ENCODE measurements around the gene UAP1L1. TPM values are rescaled to one million over a fixed set of nuclear protein-coding genes. Genes with fewer than 3 reads are reported as not detected.
A peak's percentile ranks its signal among the peaks of the same experiment; 100 is the strongest.

The UAP1L1 gene
- total RNA-seq, 3 donors from 2014 or later = 10.5 to 13.6 (median 12.8) TPM

DNA sequence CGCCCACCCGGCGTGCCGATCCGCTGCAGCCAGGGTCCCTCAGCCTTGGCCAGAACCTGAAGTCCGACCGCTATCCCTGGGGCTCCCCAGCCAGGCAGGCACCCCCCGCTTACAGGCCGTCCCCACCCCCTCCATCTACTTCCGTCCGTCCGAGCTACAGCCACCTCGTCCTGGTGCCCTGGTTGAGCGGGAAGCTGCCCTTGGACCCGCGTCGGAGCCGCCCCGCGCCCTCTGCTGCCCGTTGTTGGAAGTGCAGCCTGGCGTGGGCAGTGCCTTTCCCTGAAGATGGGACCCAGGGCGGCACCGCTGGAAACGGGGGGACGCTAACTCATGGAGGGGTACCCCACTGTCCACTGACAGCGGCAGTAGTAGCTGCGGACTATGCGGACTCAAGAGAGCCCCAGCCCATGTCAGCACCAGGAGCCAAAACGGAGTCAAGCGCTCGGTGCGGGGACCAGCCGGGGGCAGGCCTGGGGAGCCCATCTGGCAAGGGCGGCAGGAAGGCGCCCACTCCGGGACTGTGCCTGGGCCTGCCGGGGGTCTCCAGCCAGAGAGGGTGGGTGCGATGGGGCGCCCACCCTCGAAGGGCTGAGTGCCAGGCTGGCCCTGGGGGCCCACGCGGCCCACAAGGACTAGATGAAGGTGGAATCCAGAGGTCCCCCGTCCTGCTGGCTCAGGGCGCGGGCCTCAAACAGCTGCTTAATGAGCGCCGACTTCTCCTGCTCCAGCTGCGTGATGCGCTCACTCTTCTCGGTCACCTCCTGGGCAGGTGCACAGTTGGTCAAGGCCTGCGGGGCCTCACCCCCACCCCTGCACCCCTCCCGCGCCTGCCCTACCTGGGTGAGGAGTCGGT is 13.1 kb upstream of the UAP1L1 start:
- DNase-seq (peak; percentile 74 to 87 (median 82)), ATAC-seq (peak; percentile 81)
- Histone ChIP-seq H3K4me3 (no peak overlapping the region), H3K36me3 (ENCODE audit: low read depth) (no peaks in the 10 kb centered on the region), H3K9me3 (no peaks in the 10 kb centered on the region), H3K4me1 (ENCODE audit: low read depth) (peaks cover 13% of the 10 kb centered on the region)
- intact Hi-C loops (cut with DNase I, micrococcal nuclease) = no loop called here
- TF ChIP-seq, protein P1, sequence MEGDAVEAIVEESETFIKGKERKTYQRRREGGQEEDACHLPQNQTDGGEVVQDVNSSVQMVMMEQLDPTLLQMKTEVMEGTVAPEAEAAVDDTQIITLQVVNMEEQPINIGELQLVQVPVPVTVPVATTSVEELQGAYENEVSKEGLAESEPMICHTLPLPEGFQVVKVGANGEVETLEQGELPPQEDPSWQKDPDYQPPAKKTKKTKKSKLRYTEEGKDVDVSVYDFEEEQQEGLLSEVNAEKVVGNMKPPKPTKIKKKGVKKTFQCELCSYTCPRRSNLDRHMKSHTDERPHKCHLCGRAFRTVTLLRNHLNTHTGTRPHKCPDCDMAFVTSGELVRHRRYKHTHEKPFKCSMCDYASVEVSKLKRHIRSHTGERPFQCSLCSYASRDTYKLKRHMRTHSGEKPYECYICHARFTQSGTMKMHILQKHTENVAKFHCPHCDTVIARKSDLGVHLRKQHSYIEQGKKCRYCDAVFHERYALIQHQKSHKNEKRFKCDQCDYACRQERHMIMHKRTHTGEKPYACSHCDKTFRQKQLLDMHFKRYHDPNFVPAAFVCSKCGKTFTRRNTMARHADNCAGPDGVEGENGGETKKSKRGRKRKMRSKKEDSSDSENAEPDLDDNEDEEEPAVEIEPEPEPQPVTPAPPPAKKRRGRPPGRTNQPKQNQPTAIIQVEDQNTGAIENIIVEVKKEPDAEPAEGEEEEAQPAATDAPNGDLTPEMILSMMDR (IDR thresholded peaks at IDR 0.05) = peak; percentile 96

DNA sequence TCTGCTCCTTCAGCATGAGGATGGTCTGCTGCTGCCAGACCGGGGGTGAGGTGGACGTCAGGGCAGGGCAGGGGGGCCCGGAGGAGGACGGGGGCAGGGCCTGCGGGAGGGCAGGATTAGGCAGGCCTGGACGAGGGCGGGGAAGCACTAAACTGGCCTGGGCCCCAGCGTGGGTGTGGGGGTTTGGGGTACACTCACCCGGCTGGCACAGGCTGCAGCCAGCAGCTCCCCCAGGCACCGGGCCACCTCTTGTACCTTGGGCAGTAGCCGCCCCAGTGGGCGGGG is 12.5 kb upstream of the UAP1L1 start:
- intact Hi-C loops (cut with DNase I, micrococcal nuclease) = no loop called here
- DNase-seq (no peak), ATAC-seq (no peak)
- peaks cover 19% of the 10 kb centered on the region for H3K4me1 ChIP-seq (ENCODE audit: low read depth)
- H3K4me3 ChIP-seq = no peak overlapping the region
- H3K9me3 ChIP-seq = no peaks in the 10 kb centered on the region
- H3K36me3 ChIP-seq (ENCODE audit: low read depth) = no peaks in the 10 kb centered on the region
- TF ChIP-seq, protein P1 (IDR thresholded peaks at IDR 0.05) = no peak

DNA sequence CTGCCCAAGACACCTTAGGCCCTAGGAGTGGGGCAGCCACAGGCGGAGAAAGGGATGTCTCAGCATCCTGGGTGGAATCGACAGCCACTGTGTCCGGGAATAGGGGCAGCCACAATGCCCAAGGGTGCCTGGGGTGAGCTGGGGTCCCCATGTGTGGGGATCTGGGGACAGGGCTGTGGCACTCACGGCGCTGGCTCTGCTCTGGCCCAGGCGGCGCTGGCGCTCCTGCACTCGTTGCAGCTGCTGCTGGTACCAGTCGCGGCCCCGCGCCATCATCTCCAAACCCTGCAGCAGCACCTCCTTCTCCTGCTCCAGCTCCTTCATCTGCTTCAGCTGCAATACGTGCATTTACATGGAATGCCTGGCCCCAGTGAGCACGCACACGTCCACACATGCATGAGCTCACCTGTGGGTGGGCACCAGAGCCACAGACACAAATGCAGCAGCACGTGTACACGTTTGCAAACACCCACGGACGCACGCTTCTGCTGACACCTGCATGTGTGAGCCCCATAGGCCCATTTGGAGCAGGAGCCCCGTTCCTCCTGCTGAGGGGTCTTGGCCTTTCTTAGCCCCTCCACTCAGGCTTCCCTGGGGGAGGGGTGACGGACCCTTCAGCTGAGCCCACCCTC is 11.9 kb upstream of the UAP1L1 start:
- intact Hi-C loops (cut with DNase I, micrococcal nuclease) = no loop called here
- TF ChIP-seq, protein P1 (IDR thresholded peaks at IDR 0.05) = no peak
- H3K4me3 ChIP-seq = no peak overlapping the region
- DNase-seq (no peak), ATAC-seq (no peak)
- no peaks in the 10 kb centered on the region for H3K36me3 ChIP-seq (ENCODE audit: low read depth)
- no peaks in the 10 kb centered on the region for H3K9me3 ChIP-seq
- H3K4me1 ChIP-seq (ENCODE audit: low read depth) = peaks cover 19% of the 10 kb centered on the region

DNA sequence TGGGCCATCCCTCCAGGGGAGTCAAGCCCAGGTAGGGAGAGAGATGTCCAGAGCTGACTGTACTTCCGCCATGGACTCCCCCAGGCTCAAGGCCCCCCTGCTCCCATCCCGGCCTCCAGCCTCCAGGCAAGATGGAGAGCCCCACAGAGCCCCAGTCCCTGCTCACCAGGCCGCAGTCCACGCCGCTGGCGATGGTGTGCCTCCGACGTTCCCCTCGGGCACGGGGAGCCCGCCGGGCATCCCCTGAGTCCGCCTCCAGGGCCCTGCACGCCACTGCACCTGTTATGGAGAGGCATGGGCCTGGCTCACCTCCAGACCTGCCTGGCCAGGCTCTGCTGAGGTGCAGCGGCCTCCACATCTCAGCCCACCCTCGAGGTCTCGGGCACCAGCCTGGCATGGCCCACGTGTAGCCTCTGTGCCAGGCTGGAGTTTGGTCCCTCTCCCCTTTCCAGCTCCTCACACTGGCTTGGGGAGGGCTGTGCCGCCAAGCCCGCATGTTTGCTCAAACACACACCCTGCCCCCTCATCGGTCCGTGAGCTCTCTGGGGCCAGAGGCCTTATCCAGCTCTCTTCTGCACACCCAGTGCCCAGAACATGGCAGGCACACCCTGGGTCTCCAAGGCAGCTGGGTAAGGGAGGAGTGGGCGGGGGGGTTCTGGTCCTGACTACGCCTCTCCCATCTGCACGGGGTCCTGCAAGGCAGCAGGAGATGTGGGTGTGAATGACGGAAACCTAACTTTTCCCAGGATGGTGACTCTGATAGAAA is 11.0 kb upstream of the UAP1L1 start:
- H3K4me3 ChIP-seq = no peak overlapping the region
- H3K4me1 ChIP-seq (ENCODE audit: low read depth) = peaks cover 26% of the 10 kb centered on the region
- H3K36me3 ChIP-seq (ENCODE audit: low read depth) = no peaks in the 10 kb centered on the region
- DNase-seq (no peak), ATAC-seq (no peak)
- intact Hi-C loops (cut with DNase I, micrococcal nuclease) = no loop called here
- H3K9me3 ChIP-seq = no peaks in the 10 kb centered on the region
- TF ChIP-seq, protein P1 (IDR thresholded peaks at IDR 0.05) = no peak

DNA sequence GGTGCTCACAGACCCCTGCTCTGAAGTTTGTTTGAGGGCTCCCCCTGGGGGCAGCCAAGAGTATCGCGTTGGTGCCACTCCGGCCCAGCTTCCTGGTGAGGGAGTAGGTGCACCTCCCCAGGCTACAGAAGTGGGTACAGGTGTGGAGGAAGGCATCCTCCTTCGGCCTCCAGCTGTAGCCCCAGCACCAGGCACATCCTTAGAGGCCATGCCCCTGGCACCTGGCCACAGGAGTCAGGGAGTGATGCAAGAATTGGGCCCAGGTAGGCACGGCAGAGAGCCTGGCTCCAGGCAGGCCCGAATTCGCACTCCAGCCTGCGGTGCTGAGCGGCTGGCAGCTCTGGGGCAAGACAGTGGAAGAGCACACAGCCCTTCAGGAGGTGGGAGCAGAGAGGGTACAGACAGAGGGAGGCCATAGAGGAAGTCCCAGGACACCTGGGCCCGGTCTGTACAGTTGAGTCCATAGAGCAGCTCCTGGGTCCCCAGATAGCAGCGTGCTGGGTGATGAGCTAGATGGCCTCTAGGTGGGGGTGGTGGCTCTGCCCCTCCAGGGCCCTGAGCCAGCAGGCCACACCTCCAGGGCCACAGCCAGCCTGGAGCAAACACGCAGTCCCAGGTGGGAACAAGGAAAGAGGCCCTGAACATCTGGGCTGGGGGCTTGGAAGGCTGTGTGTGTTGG is 9.3 kb upstream of the UAP1L1 start:
- no peak overlapping the region for H3K4me3 ChIP-seq
- TF ChIP-seq, protein P1 (IDR thresholded peaks at IDR 0.05) = peak; percentile 84
- ATAC-seq (peak; percentile 73), DNase-seq (peak; percentile 84 to 92 (median 85))
- intact Hi-C loops (cut with DNase I, micrococcal nuclease) = no loop called here
- peaks cover 27% of the 10 kb centered on the region for H3K4me1 ChIP-seq (ENCODE audit: low read depth)
- no peaks in the 10 kb centered on the region for H3K36me3 ChIP-seq (ENCODE audit: low read depth)
- H3K9me3 ChIP-seq = no peaks in the 10 kb centered on the region
